GM15510 (cell line): ENCODE measurements around the gene SH3BP5L.

Source experiments
- POLR2A ChIP-seq: IDR thresholded peaks from 3 replicates; pipeline ENCODE4 v1.6.1; 2011; ENCODE audit warnings: borderline replicate concordance; ENCODE audit not compliant: insufficient read length; ENCODE audit errors: extremely low read depth

Gene SH3BP5L

GRCh38 chr1:248810727-248811513 lies 14.8 kb downstream of the SH3BP5L start:
- no peak for TF ChIP-seq POLR2A

- TF ChIP-seq POLR2A, result no peak
Measured at GRCh38 chr1:248810000-248810726, 15.6 kb downstream of the SH3BP5L start.

DNA sequence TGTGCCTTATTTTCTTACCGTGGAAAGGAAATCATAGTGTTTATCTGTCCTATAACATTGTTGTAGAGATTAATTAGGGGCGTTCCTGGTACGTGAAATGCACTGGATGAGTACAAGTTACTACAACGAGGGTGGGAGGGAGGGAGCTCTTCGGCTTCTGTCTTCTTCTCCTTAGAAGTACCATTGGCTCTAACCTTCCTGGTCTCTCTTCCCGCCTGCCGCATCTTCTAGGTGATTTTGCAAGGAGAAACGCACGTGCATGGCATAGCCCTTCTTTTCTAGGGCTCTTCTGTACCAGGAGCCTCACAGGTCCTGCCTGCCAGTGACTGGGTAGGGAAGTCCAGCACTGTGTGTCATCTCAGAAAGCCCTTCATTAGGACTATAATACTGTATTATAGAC lies 16.8 kb downstream of the SH3BP5L start:
- no peak for TF ChIP-seq POLR2A

- no peak for TF ChIP-seq POLR2A
Measured at GRCh38 chr1:248807067-248807737, 18.5 kb downstream of the SH3BP5L start.

DNA sequence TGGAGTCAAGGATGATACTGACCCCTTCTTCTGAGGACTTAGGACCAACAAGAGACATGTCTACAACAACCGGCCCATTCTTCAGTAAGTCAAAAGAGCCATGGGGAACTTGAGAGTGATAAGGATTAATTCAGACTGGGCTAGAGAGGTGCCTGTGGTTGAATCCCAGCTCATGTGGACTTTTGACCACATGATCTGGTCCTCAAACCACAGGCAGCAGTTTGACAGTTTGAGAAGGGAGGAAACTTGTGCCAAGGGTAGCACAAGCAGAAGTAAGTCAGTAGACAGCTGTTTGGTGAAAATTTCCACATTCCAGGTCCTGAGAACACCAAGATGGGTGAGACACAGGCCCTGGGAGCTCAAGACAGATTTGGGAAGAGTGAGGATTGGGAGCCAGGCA lies 19.8 kb downstream of the SH3BP5L start:
- no peak for TF ChIP-seq POLR2A

GRCh38 chr1:248804771-248805681 lies 20.7 kb downstream of the SH3BP5L start:
- TF ChIP-seq POLR2A, result peak; percentile 25

DNA sequence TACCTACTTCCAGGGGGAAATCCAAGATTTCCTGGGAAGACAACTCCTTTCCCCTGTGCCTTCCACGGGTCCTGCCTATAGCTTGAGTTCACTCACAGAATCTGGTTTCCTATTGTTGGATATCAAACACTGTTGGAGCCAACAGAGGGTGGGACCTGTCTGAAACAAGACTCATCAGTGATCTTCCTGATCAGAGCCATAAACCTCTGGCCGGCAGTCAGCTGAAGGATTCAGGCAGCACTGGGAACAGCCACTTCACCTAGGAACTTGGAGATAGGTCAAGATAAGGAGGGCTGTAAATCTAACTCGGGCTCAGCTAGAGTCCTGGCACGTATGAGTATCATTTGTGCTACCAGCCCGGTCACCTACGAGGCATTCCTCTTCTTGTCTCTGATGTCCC lies 23.3 kb downstream of the SH3BP5L start:
- no peak for TF ChIP-seq POLR2A

- no peak for TF ChIP-seq POLR2A
Measured at GRCh38 chr1:248800459-248800858, 25.3 kb downstream of the SH3BP5L start.

- no peak for TF ChIP-seq POLR2A
Measured at GRCh38 chr1:248798791-248799190, 26.9 kb downstream of the SH3BP5L start.

DNA sequence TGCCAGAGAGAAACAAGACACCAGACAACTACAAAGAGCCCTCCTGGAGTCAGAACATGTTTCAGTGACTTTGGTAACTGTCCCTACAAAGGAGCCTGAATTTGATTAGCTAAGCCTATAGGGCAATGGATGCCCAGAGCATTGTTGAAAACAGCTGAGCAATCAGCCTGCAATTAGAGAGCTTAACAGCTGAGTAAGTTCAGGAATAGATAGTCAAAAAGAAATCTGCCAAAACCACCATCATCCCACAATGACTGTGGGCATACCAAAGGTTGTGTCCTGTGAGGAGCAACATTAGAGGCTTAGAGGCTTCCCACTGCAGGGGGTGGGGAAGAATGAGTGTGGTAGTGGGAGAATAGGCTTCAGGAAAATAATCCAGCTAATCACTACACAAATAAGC lies 32.1 kb downstream of the SH3BP5L start:
- TF ChIP-seq POLR2A, result no peak

- TF ChIP-seq POLR2A, result no peak
Measured at GRCh38 chr1:248792342-248792741, 33.4 kb downstream of the SH3BP5L start.

DNA sequence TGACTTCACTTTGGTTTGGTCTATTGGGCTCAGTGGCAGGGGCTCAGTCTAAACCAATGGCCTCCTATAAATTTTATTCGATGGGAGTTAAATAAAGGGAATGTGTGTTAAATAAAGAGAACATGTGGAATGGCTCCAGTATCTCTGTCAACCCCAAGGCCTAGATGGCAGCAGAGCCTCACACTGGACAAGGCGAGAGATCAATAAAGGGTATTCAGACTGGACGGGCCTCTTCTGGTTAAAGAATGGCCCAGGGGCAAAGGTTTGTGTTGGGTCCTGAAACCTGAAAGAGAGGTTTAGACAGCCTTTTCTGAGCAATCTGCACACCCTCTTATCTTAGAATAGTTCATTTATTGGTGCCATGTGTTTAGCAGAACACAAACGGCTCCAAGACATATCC lies 34.7 kb downstream of the SH3BP5L start:
- TF ChIP-seq POLR2A, result no peak

GRCh38 chr1:248790456-248790855 lies 35.3 kb downstream of the SH3BP5L start:
- TF ChIP-seq POLR2A, result no peak

DNA sequence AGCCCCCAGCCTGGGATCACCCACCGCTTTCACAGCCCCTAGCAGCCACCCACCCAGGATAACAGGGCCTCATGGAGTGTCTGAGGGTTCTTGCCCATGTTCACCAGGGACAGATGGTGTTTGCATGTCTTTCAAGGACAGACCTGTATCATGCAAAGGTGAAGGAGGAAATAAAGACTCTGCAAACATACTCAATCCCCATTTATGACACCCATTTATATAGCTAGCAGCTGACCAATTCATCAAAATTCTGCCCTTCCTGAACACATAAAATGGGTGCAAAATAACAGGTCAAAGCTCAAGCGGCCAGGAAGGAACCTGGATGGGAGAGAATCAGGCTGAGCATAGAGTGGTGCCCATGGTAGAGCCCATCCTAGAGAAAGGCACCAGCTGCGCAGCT lies 37.4 kb downstream of the SH3BP5L start:
- no peak for TF ChIP-seq POLR2A
